Activated T-cell treated with anti-CD3 and anti-CD28 coated beads, Interleukin-2, amount 50 U/mL, for 1 hour (primary cell): ENCODE results near the gene INSYN2A.

Source experiments
- DNase-seq: peaks from one replicate; pipeline ENCODE4 v3.0.0-alpha.2; 2020

The INSYN2A gene

GRCh38 chr10:127194599-127194998 lies 1.8 kb downstream of the INSYN2A start:
- DNase-seq: no peak

- DNase-seq: no peak
Measured at GRCh38 chr10:127194111-127194510, 2.3 kb downstream of the INSYN2A start.

DNA sequence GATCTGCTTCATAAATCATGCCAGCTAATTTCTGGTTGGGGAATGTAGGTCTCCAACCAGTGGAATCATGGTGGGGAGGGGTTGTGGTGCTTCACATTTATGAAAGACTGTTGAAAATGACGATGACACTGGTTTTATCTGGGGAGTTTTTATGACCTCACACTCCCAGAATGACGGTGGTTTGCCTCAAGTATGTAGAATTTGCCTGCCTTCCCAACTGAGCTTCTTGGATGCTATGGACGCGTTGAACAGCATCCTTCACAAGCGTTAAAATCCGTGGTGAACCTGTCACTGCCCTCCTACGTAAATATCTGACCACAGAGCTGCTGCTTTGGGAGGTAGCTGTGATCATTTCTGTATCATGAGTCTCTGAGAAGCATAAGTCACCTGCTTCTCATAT lies 3.3 kb downstream of the INSYN2A start:
- DNase-seq: no peak

GRCh38 chr10:127190427-127190826 lies 6.0 kb downstream of the INSYN2A start:
- DNase-seq: no peak

DNA sequence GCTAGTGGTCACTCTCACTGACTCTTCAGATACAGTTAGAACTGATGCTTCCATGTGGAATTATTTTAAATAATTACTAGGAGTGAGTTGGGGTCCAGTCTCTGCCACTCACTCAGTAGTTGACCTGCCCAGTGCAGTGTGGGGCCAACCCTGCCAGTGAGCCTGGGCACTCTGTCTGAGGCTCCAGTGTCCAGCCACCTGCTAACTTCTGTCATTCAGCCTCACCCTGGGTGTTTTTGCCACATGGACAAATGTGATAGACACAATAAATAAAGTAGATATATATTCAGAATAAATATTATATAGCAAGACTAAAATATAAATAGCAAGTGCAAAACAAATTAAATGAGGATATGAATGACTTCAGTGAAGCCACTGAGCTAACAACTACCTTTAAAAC lies 7.2 kb downstream of the INSYN2A start:
- DNase-seq: no peak

DNA sequence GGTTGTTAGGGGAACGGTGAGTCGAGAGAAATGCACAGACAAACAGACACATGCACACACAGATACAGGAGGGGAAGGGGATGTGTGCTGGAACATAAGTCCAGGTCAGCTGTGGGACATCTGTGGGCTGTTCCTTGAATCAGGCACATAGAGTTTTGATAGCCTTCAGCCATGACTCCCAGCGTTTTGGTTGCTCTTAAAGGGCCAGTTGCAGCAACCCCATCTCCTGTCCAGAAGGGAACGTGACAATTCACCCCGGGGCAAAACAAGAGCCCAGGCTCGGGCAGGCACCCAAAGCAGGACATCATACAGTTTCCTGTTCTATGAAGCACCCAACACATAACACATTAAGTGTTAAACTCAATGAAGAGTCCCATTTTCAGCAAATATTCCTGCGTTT lies 9.6 kb downstream of the INSYN2A start:
- no peak for DNase-seq

- DNase-seq: no peak
Measured at GRCh38 chr10:127184582-127184981, 11.8 kb downstream of the INSYN2A start.

- DNase-seq: no peak
Measured at GRCh38 chr10:127182161-127182560, 14.2 kb downstream of the INSYN2A start.

GRCh38 chr10:127179612-127180250 lies 16.7 kb downstream of the INSYN2A start:
- DNase-seq: no peak

DNA sequence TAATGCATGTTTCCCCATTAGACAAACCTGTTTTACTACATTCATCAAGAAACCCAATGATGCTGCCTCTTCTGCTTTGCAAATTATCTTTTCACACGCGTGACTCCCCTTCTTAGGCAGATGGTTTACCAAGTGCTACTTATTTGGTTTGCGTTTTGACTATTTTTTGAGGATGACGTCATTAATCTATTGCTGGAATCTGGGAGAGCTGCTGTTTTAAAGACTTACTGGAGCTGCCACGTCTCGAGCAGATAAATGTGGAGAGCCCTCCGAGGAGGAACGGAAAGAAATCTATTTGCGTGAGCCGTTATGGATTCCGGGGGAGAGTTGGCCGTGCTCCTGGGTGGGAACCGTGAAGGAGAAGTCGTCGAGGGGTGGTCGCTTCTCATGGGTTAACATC lies 19.7 kb downstream of the INSYN2A start:
- no peak for DNase-seq

- DNase-seq: no peak
Measured at GRCh38 chr10:127175357-127176110, 20.9 kb downstream of the INSYN2A start.

- no peak for DNase-seq
Measured at GRCh38 chr10:127174866-127175265, 21.5 kb downstream of the INSYN2A start.

GRCh38 chr10:127168261-127168660 lies 28.1 kb downstream of the INSYN2A start:
- no peak for DNase-seq

- no peak for DNase-seq
Measured at GRCh38 chr10:127162841-127163240, 33.5 kb downstream of the INSYN2A start.

GRCh38 chr10:127161482-127161881 lies 34.9 kb downstream of the INSYN2A start:
- DNase-seq: no peak

DNA sequence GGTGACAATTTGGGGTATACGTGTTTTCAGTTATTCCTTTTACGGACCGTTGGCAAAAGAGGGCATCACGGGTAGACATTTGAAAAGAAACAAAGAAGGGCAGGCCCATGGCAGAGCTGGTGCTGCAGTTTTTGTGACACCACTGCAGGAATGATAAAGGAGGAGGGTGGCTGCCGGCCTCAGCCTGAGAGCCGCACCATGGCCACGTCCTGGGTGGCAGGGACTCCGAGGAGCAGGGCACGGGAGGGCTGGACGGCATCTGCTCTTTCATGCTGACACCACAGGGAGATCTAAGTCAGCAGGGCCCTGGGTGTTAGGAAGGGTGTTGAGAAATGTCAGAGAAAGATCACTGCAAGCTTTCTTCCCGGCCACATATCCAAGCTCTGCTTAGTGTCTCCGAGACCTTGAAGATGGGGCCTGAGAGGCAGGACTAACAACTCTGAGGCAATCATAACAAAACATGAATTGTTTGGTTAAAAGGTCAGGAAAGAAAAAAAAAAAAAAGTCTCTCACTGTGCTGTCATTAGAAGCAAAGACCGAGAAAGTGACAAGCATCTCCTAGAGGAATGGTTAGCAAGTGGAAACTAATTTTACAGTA lies 36.6 kb downstream of the INSYN2A start:
- no peak for DNase-seq

DNA sequence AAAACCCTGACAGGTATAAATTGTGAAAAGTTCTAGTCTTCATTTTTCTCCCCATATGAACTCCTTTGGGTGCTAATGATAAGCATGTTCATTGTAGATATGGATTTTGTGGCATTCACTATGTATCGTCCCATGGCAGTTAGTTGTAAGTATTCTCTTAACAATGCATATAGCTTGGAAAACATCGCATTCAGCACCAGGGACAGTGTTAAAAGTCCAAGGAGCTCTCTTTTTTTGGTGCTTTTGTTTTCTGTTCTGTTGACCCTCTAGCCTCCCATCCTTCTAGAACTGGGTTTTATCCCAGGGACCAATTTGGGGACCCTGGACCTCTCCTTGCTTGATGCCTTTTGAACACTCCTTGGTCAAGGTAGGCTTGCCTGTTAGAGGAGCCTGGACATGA lies 37.7 kb downstream of the INSYN2A start:
- DNase-seq: no peak

- DNase-seq: no peak
Measured at GRCh38 chr10:127157506-127158200, 38.7 kb downstream of the INSYN2A start.

GRCh38 chr10:127157089-127157488 lies 39.3 kb downstream of the INSYN2A start:
- no peak for DNase-seq

- no peak for DNase-seq
Measured at GRCh38 chr10:127154831-127155620, 41.4 kb downstream of the INSYN2A start.

DNA sequence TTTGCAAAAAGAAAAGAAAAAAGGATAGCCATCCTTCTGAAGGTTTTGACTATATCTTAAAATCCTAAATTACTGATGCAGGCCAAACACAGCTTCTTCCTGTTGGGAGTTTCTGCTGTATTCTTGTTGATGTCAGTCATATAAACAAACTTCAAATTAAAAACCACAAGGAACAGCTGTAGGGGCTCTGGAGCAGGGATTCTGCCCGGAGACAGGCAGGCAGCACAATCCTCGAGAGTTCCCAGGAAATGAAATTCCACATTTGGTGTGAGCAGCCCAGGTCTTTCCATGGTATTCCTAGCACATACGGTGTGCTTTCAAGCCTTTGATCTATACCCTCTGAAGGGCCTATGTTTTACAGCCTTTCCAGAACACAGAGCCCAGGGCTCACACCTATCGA lies 43.2 kb downstream of the INSYN2A start:
- no peak for DNase-seq

- DNase-seq: no peak
Measured at GRCh38 chr10:127151981-127152699, 44.3 kb downstream of the INSYN2A start.
